ENCODE measurements around the gene SPAST. TPM values are rescaled to one million over a fixed set of nuclear protein-coding genes. Genes with fewer than 3 reads are reported as not detected.

Gene SPAST
- total and polyA plus RNA-seq, 9 of the 15 experiments (the other 6 are each of a cell fraction or from before 2014, with no cell fraction given): 7.4 to 37.0 (median 19.0) TPM

- TF ChIP-seq ZNF592 (IDR thresholded peaks at IDR 0.05) (peak; percentile 65; the same call in 1 of the 2 replicates), FOSL1 (tag; conservative IDR thresholded peaks at IDR 0.05) (peak; percentile 69), ESRRA (IDR thresholded peaks at IDR 0.05; ENCODE audit: borderline replicate concordance, low read depth) (no peak), BACH1 (tag; IDR thresholded peaks at IDR 0.05) (peak; percentile 92; the same call in 1 of the 2 replicates), DPF2 (IDR thresholded peaks at IDR 0.05) (peak; percentile 81), SMARCE1 (IDR thresholded peaks at IDR 0.05) (peak; percentile 35; the same call in 1 of the 2 replicates), HNRNPUL1 (IDR thresholded peaks at IDR 0.05; ENCODE audit: low read length) (no peak), ZNF239 (CRISPR knock-in tag; IDR thresholded peaks at IDR 0.05) (no peak), CTBP1 (IDR thresholded peaks at IDR 0.05; ENCODE audit: borderline replicate concordance) (peak; percentile 44; the same call in 1 of the 2 replicates), TFAP4 (CRISPR knock-in tag; IDR thresholded peaks at IDR 0.05; ENCODE audit: borderline replicate concordance) (0 out of 2 replicates have a peak, but pooled peaks have one; percentile 17), MAFG (tag; conservative IDR thresholded peaks at IDR 0.05) (peak; percentile 97), SMAD1 (IDR thresholded peaks at IDR 0.05; ENCODE audit: low read depth, low read length, partially characterized antibody) (no peak), ARID3A (IDR thresholded peaks at IDR 0.05; ENCODE audit: borderline replicate concordance, low read depth, low read length) (0 out of 2 replicates have a peak, but pooled peaks have one; percentile 22), ZNF316 (IDR thresholded peaks at IDR 0.05) (peak; percentile 97), MAFF (IDR thresholded peaks at IDR 0.05; ENCODE audit: low read length) (peak; percentile 91)
These were observed 5.2 kb upstream of the SPAST start (continued) for GRCh38 chr2:32058130-32058529.

Measured in K562 (cell line).